CD4-positive, alpha-beta memory T cell (primary cell): Measurements from ENCODE around the gene LRRC49. TPM values are rescaled to one million over a fixed set of nuclear protein-coding genes. Genes with fewer than 3 reads are reported as not detected.
"Not testable (repeated sequence)": the region's sequence is repeated elsewhere in the genome, so short reads cannot be mapped to it uniquely, and the experiment has no call there.

Experiments used
- CTCF ChIA-PET: fragments of 350-600 bp; sonication (Branson Sonifier 250); formaldehyde crosslinking; loops from one replicate; lab custom pipeline; 2021; ENCODE audit warnings: inconsistent platforms; ENCODE audit not compliant: partially characterized antibody; lab: Charles Lee
- POLR2A ChIA-PET: fragments of 350-600 bp; sonication (Branson Sonifier 250); formaldehyde crosslinking; loops from one replicate; lab custom pipeline; 2021; ENCODE audit not compliant: partially characterized antibody; lab: Charles Lee
- DNase-seq, 5 donors: peaks; one replicate each; pipeline versions ENCODE4 v3.0.0 to v3.0.0-alpha.2; 2020 to 2022; ENCODE audit warnings: mixed read lengths in 1 of 5
- H3K27ac ChIP-seq: one replicate; pipeline ENCODE4 v1.7.0; 2013; ENCODE audit warnings: low read depth, low read length
- H3K27me3 ChIP-seq: 2 replicates; pipeline ENCODE4 v1.7.0; 2013; ENCODE audit warnings: mild to moderate bottlenecking, low read length, moderate library complexity; ENCODE audit not compliant: insufficient read depth
- H3K36me3 ChIP-seq: 2 replicates; pipeline ENCODE4 v1.7.0; 2013; ENCODE audit warnings: mild to moderate bottlenecking, low read length, moderate library complexity; ENCODE audit not compliant: insufficient read depth
- H3K4me1 ChIP-seq: 2 replicates; pipeline ENCODE4 v1.7.0; 2013; ENCODE audit warnings: mild to moderate bottlenecking, low read length, moderate library complexity; ENCODE audit not compliant: insufficient read depth
- H3K4me3 ChIP-seq, 2 donors: one replicate each; pipeline ENCODE4 v1.7.0; 2013; ENCODE audit warnings: low read length in 2 of 2, mild to moderate bottlenecking in 1 of 2
- H3K9me3 ChIP-seq, 2 donors: one replicate each; pipeline ENCODE4 v1.7.0; 2013; ENCODE audit warnings: low read length in 2 of 2, control low read depth in 1 of 2; ENCODE audit not compliant: control insufficient read depth in 1 of 2
- H3K27ac Mint-ChIP-seq, 7 donors: one replicate each; pipeline ENCODE4 v1.8.0; 2020 to 2021; ENCODE audit warnings: mixed read lengths in 7 of 7, mild to moderate bottlenecking in 6 of 7, inconsistent platforms in 3 of 7, moderate library complexity in 3 of 7
- H3K27me3 Mint-ChIP-seq, 2 donors: one replicate each; pipeline ENCODE4 v1.8.0; 2020 to 2021; ENCODE audit warnings: mixed read lengths in 2 of 2
- H3K36me3 Mint-ChIP-seq, 2 donors: one replicate each; pipeline ENCODE4 v1.8.0; 2020 to 2021; ENCODE audit warnings: mixed read lengths in 2 of 2, inconsistent platforms in 1 of 2, mild to moderate bottlenecking in 1 of 2
- H3K4me1 Mint-ChIP-seq, 4 donors: one replicate each; pipeline ENCODE4 v1.8.0; 2020 to 2021; ENCODE audit warnings: mixed read lengths in 4 of 4, mild to moderate bottlenecking in 1 of 4
- H3K4me3 Mint-ChIP-seq, 8 donors: one replicate each; pipeline ENCODE4 v1.8.0; 2020 to 2021; ENCODE audit warnings: mixed read lengths in 8 of 8, mild to moderate bottlenecking in 7 of 8, moderate library complexity in 6 of 8, inconsistent platforms in 3 of 8
- H3K9me3 Mint-ChIP-seq, 8 donors: one replicate each; pipeline ENCODE4 v1.8.0; 2020 to 2021; ENCODE audit warnings: mixed read lengths in 8 of 8, mild to moderate bottlenecking in 5 of 8, inconsistent platforms in 3 of 8, moderate library complexity in 1 of 8
- intact Hi-C: fragments of 100-400 bp; cut with micrococcal nuclease; formaldehyde crosslinking; loops from one replicate; pipeline ENCODE4 v1.15.1; 2023
- polyA plus RNA-seq, 2 donors: library from polyadenylated mRNA; unstranded; fragments of 300-500 nt; fragmentation: Illumina TruSeq; gene quantifications; one replicate each; pipeline ENCODE4 v1.2.3, GENCODE V29; 2021
- total RNA-seq, 2 experiments: library from RNA; stranded (reverse); gene quantifications; one replicate each; pipeline ENCODE4 v1.2.3, GENCODE V29; 2021

Gene LRRC49
- total and polyA plus RNA-seq, 4 experiments from 2014 or later = 0.20 to 0.75 (median 0.50) TPM; not detected in 1

DNA sequence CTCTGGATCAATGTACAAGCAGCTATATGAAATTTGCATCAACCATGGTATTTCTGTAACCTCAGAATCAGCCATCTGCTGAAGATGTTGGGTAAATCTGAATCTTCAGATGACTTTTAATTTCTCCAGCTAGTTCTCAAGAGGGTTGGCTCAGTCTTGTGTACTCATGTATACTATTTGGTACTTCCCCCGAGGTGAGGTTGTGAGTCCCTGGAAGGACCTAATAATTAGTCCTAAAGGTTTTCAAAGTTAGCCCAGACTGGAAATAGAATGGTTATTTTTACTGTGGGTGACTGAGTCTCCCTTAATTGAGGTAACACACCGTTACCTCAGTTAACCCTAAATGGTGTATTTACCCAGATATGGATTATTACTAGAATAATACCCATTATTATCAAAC is 118.4 kb downstream of the LRRC49 start:
- no peaks in the 10 kb centered on the region for H3K36me3 Mint-ChIP-seq
- CTCF ChIA-PET = no interaction called here
- DNase-seq = no peak

DNA sequence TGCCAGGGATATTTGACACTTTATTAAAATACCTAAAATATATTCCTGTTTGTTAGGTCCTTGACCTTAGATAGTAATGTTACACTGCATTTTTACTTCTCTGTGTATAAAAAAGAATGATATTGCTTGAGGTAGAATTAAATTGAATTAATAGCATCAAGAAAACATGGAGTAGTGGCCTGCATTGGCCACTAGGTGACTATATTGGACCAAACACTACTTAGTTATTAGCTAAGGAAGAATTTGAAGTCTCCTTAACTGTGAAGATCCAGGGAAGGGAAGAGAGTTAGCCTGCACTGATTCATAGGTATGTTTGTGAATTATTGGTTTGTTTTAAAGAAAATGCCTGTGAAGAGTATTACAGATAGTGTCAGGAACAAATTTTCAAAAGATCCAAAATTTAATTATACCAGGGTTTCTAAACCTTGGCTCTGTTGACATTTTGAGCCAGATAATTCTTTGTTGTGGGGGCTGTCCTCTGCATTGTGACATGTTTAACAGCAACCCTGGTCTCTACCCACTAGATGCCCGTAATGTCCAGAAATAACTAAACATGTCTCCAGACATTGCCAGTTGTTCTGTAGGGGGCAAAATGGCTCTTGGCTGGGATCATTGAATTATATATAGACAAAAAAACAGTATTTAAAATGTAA is 119.0 kb downstream of the LRRC49 start:
- POLR2A ChIA-PET = no interaction called here
- CTCF ChIA-PET = interaction anchor here (1.4 kb wide), 1 partner anchor 429 kb away, joined by 3 read pairs; no protein-coding TSS in a partner anchor
- H3K27me3 Mint-ChIP-seq = peaks cover 10 to 11% of the 10 kb centered on the region in 2 donors
- Histone ChIP-seq H3K27me3 (no peaks in the 10 kb centered on the region), H3K9me3 (no peaks in the 10 kb centered on the region), H3K4me3 (no peak overlapping the region), H3K4me1 (no peaks in the 10 kb centered on the region), H3K36me3 (no peaks in the 10 kb centered on the region), H3K27ac (no peak overlapping the region)
- no peak overlapping the region for H3K27ac Mint-ChIP-seq
- H3K36me3 Mint-ChIP-seq = no peaks in the 10 kb centered on the region
- H3K9me3 Mint-ChIP-seq = no peaks in the 10 kb centered on the region
- no peak for DNase-seq
- H3K4me3 Mint-ChIP-seq = no peak overlapping the region
- H3K4me1 Mint-ChIP-seq = no peaks in the 10 kb centered on the region
- intact Hi-C loops = no loop called here

More for the DNA sequence above, 118.4 kb downstream of the LRRC49 start:
- intact Hi-C loops = no loop called here
- H3K27ac Mint-ChIP-seq = no peak overlapping the region
- H3K27me3 Mint-ChIP-seq = peaks cover 11 to 14% of the 10 kb centered on the region in 2 donors
- POLR2A ChIA-PET = no interaction called here
- Histone ChIP-seq H3K27me3 (no peaks in the 10 kb centered on the region), H3K4me1 (no peaks in the 10 kb centered on the region), H3K9me3 (no peaks in the 10 kb centered on the region), H3K4me3 (no peak overlapping the region), H3K27ac (no peak overlapping the region), H3K36me3 (no peaks in the 10 kb centered on the region)
- no peak overlapping the region for H3K4me3 Mint-ChIP-seq
- H3K9me3 Mint-ChIP-seq = no peaks in the 10 kb centered on the region
- no peaks in the 10 kb centered on the region for H3K4me1 Mint-ChIP-seq

DNA sequence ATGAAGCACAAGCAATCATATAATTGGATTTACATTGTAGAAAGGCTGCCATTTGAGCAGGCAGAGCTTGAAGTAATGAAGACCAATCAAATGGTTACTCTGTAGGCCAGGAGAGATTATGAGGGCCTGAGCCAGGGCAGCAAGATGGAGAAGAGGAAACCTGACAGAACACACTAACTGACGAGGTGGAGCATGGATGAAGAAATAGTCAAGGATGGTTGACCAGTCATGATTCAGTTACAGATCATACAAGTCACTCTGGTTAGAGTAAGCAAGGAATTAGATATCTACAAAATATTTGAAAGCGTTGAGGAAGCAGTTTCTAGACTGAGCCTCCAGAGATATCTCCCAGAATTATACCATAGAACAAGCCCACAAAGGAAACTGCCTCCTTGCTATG is 120.8 kb downstream of the LRRC49 start:
- Histone ChIP-seq H3K4me3 (no peak overlapping the region), H3K9me3 (no peaks in the 10 kb centered on the region), H3K4me1 (no peaks in the 10 kb centered on the region), H3K36me3 (no peaks in the 10 kb centered on the region), H3K27me3 (no peaks in the 10 kb centered on the region), H3K27ac (no peak overlapping the region)
- intact Hi-C loops = no loop called here
- CTCF ChIA-PET = no interaction called here
- Mint-ChIP-seq H3K4me3 (no peak overlapping the region), H3K9me3 (peaks cover 0 to 2% (median 0%) of the 10 kb centered on the region in 8 donors), H3K27ac (no peak overlapping the region), H3K4me1 (no peaks in the 10 kb centered on the region), H3K27me3 (peaks cover 9 to 12% of the 10 kb centered on the region in 2 donors), H3K36me3 (no peaks in the 10 kb centered on the region)
- POLR2A ChIA-PET = no interaction called here
- no peak for DNase-seq

DNA sequence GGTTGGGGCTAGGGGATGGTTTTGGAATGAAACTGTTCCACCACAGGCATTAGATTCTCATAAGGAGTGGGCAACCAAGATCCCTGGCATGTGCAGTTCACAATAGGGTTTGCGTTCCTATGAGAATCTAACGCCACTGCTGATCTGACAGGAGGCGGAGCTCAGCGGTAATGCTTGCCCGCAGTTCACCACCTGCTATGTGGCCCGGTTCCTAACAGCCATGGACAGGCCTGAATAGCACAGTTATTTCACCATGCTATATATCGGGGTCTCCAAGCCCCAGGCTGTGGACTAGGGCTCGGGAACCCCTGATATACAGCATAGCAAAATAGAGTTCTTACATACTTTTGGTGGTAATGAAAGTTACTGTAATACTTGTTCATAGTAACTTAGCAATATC is 122.7 kb downstream of the LRRC49 start:
- no peaks in the 10 kb centered on the region for H3K36me3 ChIP-seq
- Mint-ChIP-seq H3K36me3 (peaks cover 0 to 4% of the 10 kb centered on the region in 2 donors), H3K27ac (no peak overlapping the region), H3K4me3 (no peak overlapping the region), H3K27me3 (peaks cover 6 to 10% of the 10 kb centered on the region in 2 donors), H3K4me1 (no peaks in the 10 kb centered on the region), H3K9me3 (peaks cover 0 to 12% (median 8%) of the 10 kb centered on the region in 8 donors)
- DNase-seq = no peak
- no peaks in the 10 kb centered on the region for H3K9me3 ChIP-seq
- H3K27me3 ChIP-seq = no peaks in the 10 kb centered on the region
- no peak overlapping the region for H3K27ac ChIP-seq
- intact Hi-C loops = no loop called here
- no peak overlapping the region for H3K4me3 ChIP-seq
- POLR2A ChIA-PET = no interaction called here
- no peaks in the 10 kb centered on the region for H3K4me1 ChIP-seq
- CTCF ChIA-PET = no interaction called here

DNA sequence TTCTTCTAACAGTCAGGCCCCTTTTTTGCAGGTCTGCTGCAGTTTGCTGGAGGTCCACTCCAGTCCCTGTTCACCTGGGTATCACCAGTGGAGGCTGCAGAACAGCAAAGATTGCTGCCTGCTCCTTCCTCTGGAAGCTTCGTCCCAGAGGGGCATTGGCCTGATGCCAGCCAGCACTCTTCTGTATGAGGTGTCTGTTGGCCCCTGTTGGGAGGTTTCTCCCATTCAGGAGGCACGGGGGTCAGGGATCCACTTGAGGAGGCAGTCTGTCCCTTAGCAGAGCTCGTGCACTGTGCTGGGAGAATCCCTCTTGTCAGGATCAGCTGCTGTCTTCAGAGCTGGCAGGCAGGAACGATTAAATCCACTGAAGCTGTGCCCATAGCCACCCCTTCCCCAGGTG is 138.6 kb downstream of the LRRC49 start:
- Mint-ChIP-seq H3K9me3 (peaks cover 3 to 39% (median 19%) of the 10 kb centered on the region in 8 donors), H3K27me3 (peaks cover 13 to 15% of the 10 kb centered on the region in 2 donors)
- H3K27ac Mint-ChIP-seq, H3K4me1 Mint-ChIP-seq, POLR2A ChIA-PET, H3K36me3 Mint-ChIP-seq, CTCF ChIA-PET, H3K27me3 ChIP-seq, H3K4me3 Mint-ChIP-seq, H3K27ac ChIP-seq, H3K36me3 ChIP-seq, intact Hi-C loops, H3K9me3 ChIP-seq, H3K4me1 ChIP-seq, H3K4me3 ChIP-seq: not testable (repeated sequence)
- DNase-seq = peak in 1 of 5 donors; percentile 25

DNA sequence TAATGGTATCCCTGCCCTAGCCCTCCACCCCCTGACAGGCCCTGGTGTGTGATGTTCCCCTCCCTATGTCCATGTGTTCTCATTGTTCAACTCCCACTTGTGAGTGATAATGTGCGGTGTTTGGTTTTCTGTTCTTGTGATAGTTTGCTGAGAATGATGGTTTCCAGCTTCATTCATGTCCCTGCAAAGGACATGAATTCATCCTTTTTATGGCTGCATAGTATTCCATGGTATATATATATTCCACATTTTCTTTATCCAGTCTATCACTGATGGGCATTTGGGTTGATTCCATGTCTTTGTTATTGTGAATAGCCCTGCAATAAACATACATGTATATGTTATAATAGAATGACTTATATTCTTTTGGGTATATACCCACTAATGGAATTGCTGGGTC is 142.9 kb downstream of the LRRC49 start:
- peaks cover 2 to 17% (median 8%) of the 10 kb centered on the region in 8 donors for H3K9me3 Mint-ChIP-seq
- intact Hi-C loops = not testable (repeated sequence)

DNA sequence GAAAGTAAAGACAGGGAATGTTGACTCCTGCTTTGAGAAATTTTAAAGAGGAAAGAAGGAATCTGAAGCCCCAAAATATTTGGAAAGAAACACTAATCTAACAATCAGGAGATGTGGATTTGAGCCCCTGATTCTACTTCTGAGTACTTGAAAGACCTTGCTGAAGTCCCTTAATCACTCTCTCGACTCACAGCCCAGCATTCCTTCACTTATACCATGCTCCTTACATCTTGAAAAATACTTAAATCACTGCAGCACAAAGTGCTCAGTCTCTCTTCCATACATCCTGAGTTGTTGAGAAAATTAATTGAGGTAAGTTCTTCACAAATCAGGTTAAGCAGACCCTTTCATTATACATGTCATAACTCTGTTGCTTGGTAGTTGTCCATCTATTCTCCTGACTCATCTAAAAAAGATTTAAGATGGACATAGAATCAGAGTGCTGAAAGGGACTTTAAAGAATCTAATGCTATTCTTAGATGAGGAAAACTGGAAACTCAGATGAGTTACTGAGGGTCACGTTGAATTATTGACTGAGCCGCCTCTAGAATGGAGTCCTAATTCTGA is 149.8 kb downstream of the LRRC49 start:
- POLR2A ChIA-PET = no interaction called here
- no peaks in the 10 kb centered on the region for H3K36me3 Mint-ChIP-seq

More for the DNA sequence above, 142.9 kb downstream of the LRRC49 start:
- H3K4me3 ChIP-seq, DNase-seq, H3K4me1 ChIP-seq, H3K4me3 Mint-ChIP-seq, H3K27ac Mint-ChIP-seq, POLR2A ChIA-PET, CTCF ChIA-PET, H3K4me1 Mint-ChIP-seq, H3K9me3 ChIP-seq, H3K27ac ChIP-seq, H3K36me3 Mint-ChIP-seq, H3K27me3 ChIP-seq, H3K36me3 ChIP-seq: not testable (repeated sequence)
- peaks cover 10 to 12% of the 10 kb centered on the region in 2 donors for H3K27me3 Mint-ChIP-seq

More for the DNA sequence above, 149.8 kb downstream of the LRRC49 start:
- Histone ChIP-seq H3K4me1 (no peaks in the 10 kb centered on the region), H3K36me3 (no peaks in the 10 kb centered on the region), H3K4me3 (no peak overlapping the region), H3K27me3 (no peaks in the 10 kb centered on the region), H3K27ac (no peak overlapping the region), H3K9me3 (no peaks in the 10 kb centered on the region)
- no peak for DNase-seq
- H3K4me3 Mint-ChIP-seq = no peak overlapping the region
- intact Hi-C loops = no loop called here
- peaks cover 2 to 8% of the 10 kb centered on the region in 2 donors for H3K27me3 Mint-ChIP-seq
- CTCF ChIA-PET = no interaction called here
- H3K27ac Mint-ChIP-seq = no peak overlapping the region
- no peaks in the 10 kb centered on the region for H3K4me1 Mint-ChIP-seq
- H3K9me3 Mint-ChIP-seq = no peaks in the 10 kb centered on the region
